Measurements from ENCODE around the gene OR8B3.

Gene OR8B3

GRCh38 chr11:124359566-124359965, 39.3 kb downstream of the OR8B3 start:
- DNase-seq = no peak

GRCh38 chr11:124346311-124346955, 52.4 kb downstream of the OR8B3 start:
- no peak for DNase-seq
